HG03066 (cell line): ENCODE results near the gene MLLT6.

Experiments
- ATAC-seq: cut with Tn5 transposase; IDR thresholded peaks from one replicate; pipeline ENCODE4 v1.9.1; 2021; ENCODE audit warnings: low read depth; ENCODE audit not compliant: unreplicated experiment

The MLLT6 gene

DNA sequence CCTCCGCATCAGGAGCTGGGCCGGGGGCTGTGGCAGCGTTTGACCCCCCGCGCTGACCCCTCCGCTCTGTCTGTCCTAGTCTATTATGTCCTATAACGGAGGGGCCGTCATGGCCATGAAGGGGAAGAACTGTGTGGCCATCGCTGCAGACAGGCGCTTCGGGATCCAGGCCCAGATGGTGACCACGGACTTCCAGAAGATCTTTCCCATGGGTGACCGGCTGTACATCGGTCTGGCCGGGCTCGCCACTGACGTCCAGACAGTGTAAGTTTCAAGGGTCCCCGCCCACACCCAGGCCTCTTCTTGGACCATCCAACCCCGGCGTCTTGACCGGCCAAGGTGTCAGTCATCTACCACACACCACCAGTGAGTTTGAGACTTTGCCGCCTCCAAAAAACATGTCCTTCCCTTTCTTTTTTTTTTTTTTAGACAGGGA, 48.0 kb downstream of the MLLT6 start:
- ATAC-seq = no peak

- ATAC-seq = no peak
Observed at GRCh38 chr17:38761612-38762011, 56.5 kb downstream of the MLLT6 start.

DNA sequence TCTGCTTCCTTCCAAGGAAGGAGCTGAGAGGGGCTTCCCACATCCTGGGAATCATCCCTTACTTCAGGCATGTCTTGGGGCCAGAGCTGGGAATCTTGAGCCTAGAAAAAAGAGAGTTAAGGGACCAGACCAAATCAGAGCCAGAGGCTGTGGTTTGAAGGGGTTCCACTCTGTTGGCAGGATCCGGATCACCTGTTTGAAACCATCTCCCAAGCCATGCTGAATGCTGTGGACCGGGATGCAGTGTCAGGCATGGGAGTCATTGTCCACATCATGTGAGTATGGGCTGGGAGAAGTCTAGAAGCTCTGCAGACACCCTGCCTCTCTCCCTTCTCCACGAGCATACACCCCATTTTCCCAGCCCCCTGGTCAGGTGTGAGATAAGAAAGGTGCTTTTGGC, 57.2 kb downstream of the MLLT6 start:
- ATAC-seq = no peak

DNA sequence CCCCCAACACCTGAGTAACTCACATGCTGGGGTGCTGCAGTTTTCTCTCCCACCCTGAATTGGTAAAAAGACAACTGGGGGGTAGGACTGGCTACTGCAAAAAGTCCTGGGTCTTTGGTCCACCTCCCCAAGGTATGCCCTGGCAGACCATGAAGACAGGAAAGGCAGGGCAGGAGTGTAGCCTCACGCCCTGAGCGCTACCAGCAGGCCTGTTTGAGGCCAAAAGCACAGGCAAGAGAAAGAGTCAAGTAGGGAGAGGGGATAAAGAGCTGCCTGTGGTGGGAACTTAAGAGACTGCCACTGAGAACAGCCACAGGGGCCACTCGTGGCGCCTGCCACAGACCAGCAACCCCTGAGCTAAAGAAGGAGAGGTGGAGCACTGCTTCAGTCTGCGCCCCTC, 61.3 kb downstream of the MLLT6 start:
- no peak for ATAC-seq

DNA sequence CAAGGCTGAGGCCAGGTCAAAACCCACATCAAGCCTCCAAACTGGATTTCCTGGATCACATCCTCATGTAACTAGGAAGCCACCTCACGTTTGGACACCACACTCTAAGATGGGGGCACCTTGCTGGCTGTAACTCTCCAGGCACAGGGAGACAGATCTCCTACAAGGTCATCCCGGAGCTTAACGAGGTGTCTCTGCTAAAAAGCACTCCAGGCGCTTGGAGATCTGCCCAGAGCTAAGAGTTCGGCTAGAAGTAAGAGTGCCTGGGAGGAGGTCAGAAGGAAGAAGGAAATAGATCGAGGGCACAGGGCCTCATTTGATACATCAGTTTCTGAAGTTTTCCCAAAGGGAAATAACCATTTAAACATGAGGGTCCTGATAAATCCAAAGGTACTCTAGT, 63.3 kb downstream of the MLLT6 start:
- ATAC-seq = no peak

DNA sequence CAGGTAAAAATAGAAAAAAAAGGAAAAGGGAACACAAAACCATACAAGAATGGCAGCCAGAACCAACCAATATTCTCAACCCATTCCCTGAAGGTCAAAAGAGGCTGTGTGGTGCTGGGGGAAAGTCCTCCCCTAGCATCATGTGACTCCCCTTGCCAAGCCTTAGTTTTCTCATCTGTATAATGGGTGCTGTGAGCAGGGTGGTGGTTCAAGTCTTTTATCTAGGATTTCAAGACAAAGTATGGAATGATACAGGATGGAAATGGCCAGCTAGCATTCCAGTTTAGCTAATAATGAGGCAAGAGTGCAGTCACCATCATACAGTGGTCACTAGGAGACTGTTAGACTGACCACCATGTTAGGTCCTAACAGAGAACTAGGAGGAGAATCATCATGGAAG, 68.2 kb downstream of the MLLT6 start:
- ATAC-seq = no peak

DNA sequence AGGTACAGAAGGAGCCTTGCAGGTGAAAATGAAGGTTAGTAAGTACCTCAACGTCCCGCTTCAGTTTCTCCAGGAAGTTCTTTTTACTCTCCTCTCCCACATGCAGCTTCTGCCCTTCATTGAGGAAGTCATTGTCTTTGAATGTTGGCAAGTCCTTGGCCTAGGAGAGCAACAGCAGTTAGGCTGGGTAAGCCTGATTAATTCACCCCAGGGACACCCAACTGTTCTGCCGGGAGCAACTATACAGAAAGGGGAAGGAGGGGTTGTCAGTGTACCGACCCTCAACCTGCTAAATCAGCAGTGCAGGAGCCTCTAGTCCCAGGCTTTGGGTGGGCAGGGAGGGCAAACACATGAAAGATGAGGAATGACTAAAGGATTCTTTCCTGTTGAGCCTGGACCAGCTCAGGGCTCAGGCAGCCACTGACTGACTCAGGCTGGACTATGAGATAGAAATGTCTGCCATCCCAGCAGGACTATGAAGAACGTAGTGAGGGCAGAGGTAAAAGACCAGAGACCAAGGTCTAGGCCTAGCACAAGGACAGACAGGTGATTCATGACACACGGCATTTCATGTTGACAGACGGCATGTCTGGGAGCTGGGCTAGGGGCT, 72.7 kb downstream of the MLLT6 start:
- no peak for ATAC-seq
